Measurements from ENCODE around the gene TNS3. TPM values are rescaled to one million over a fixed set of nuclear protein-coding genes. Genes with fewer than 3 reads are reported as not detected.
A peak's percentile ranks its signal among the peaks of the same experiment; 100 is the strongest.

TNS3 gene
- polyA plus RNA-seq, 3 donors: 5.2 to 30.3 (median 7.9) TPM

GRCh38 chr7:47428052-47428767 is 153.7 kb downstream of the TNS3 start:
- no peaks in the 10 kb centered on the region for H3K9me3 ChIP-seq (replicated peaks in 1 of 2; ENCODE audit: control insufficient read depth in 1 of 2, insufficient read depth in 1 of 2, low read length in 2 of 2)
- H3K4me3 ChIP-seq (replicated peaks in 1 of 3; ENCODE audit: low read depth in 2 of 3, low read length in 3 of 3): no peak overlapping the region
- H3K27me3 Mint-ChIP-seq (ENCODE audit: low read depth in 3 of 3): no peaks in the 10 kb centered on the region
- no peaks in the 10 kb centered on the region for H3K79me2 ChIP-seq (ENCODE audit: insufficient read depth, low read length)
- H3K9ac ChIP-seq (ENCODE audit: insufficient read depth, low read length, poor library complexity, severe bottlenecking): no peak overlapping the region
- H3K27me3 ChIP-seq (ENCODE audit: control insufficient read depth in 2 of 2, insufficient read depth in 2 of 2, low read length in 2 of 2): no peaks in the 10 kb centered on the region
- H4K20me1 ChIP-seq (ENCODE audit: insufficient read depth, low read length): peaks cover 41% of the 10 kb centered on the region
- intact Hi-C loops (cut with micrococcal nuclease): no loop called here
- no peak overlapping the region for H3K27ac ChIP-seq (ENCODE audit: low read depth in 1 of 2, low read length in 2 of 2)
- peaks cover 79 to 99% of the 10 kb centered on the region in 2 donors for H3K36me3 Mint-ChIP-seq
- H3K4me1 ChIP-seq (ENCODE audit: control insufficient read depth in 1 of 2, insufficient read depth in 2 of 2, low read length in 2 of 2): no peaks in the 10 kb centered on the region
- H3K4me3 Mint-ChIP-seq: no peak overlapping the region
- peaks cover 65 to 100% of the 10 kb centered on the region in 2 donors for H3K36me3 ChIP-seq (replicated peaks in 1 of 2; ENCODE audit: control insufficient read depth in 1 of 2, insufficient read depth in 2 of 2, low read length in 2 of 2)
- 100% methylated on average over 5 of the region's 12 CpGs for WGBS (ENCODE audit: insufficient coverage)
- no peaks in the 10 kb centered on the region for H3K4me1 Mint-ChIP-seq
- peaks cover 0 to 1% (median 0%) of the 10 kb centered on the region in 7 donors for H3K9me3 Mint-ChIP-seq
- DNase-seq: no peak
- TF ChIP-seq CTCF (IDR thresholded peaks at IDR 0.05): no peak
- H3K27ac Mint-ChIP-seq: no peak overlapping the region
- no peak overlapping the region for H2AFZ ChIP-seq (ENCODE audit: insufficient read depth, low read depth, low read length, poor library complexity, severe bottlenecking)
- H3K4me2 ChIP-seq (replicated peaks; ENCODE audit: extremely low read depth, low read length, poor library complexity, severe bottlenecking): no peak overlapping the region

GRCh38 chr7:47427051-47427643 is 154.8 kb downstream of the TNS3 start:
- H3K9me3 ChIP-seq (replicated peaks in 1 of 2; ENCODE audit: control insufficient read depth in 1 of 2, insufficient read depth in 1 of 2, low read length in 2 of 2): no peaks in the 10 kb centered on the region
- H3K79me2 ChIP-seq (ENCODE audit: insufficient read depth, low read length): no peaks in the 10 kb centered on the region
- no peak overlapping the region for H3K9ac ChIP-seq (ENCODE audit: insufficient read depth, low read length, poor library complexity, severe bottlenecking)
- 76% methylated on average over 4 of the region's 6 CpGs for WGBS (ENCODE audit: insufficient coverage)
- DNase-seq: no peak
- no peak overlapping the region for H3K27ac ChIP-seq (ENCODE audit: low read depth in 1 of 2, low read length in 2 of 2)
- H3K27me3 ChIP-seq (ENCODE audit: control insufficient read depth in 2 of 2, insufficient read depth in 2 of 2, low read length in 2 of 2): no peaks in the 10 kb centered on the region
- Mint-ChIP-seq H3K27me3 (ENCODE audit: low read depth in 3 of 3) (no peaks in the 10 kb centered on the region), H3K4me1 (no peaks in the 10 kb centered on the region), H3K27ac (peak overlapping the region in 2 of 7 donors; percentile 5 to 21), H3K9me3 (peaks cover 0 to 1% (median 0%) of the 10 kb centered on the region in 7 donors), H3K4me3 (no peak overlapping the region), H3K36me3 (peaks cover 82 to 100% of the 10 kb centered on the region in 2 donors)
- H2AFZ ChIP-seq (ENCODE audit: insufficient read depth, low read depth, low read length, poor library complexity, severe bottlenecking): no peak overlapping the region
- intact Hi-C loops (cut with micrococcal nuclease): no loop called here
- H3K4me2 ChIP-seq (replicated peaks; ENCODE audit: extremely low read depth, low read length, poor library complexity, severe bottlenecking): no peak overlapping the region
- no peak for TF ChIP-seq CTCF (IDR thresholded peaks at IDR 0.05)
- peaks cover 69 to 100% of the 10 kb centered on the region in 2 donors for H3K36me3 ChIP-seq (replicated peaks in 1 of 2; ENCODE audit: control insufficient read depth in 1 of 2, insufficient read depth in 2 of 2, low read length in 2 of 2)
- no peak overlapping the region for H3K4me3 ChIP-seq (replicated peaks in 1 of 3; ENCODE audit: low read depth in 2 of 3, low read length in 3 of 3)
- H4K20me1 ChIP-seq (ENCODE audit: insufficient read depth, low read length): peaks cover 32% of the 10 kb centered on the region
- peaks cover 0 to 1% of the 10 kb centered on the region in 2 donors for H3K4me1 ChIP-seq (ENCODE audit: control insufficient read depth in 1 of 2, insufficient read depth in 2 of 2, low read length in 2 of 2)

Measured in CD14-positive monocyte (primary cell).